C4-2B (cell line): ENCODE results near the gene TRIM15.

ENCODE experiments used
- ZFX ChIP-seq: fragments of 450-650 bp; IDR thresholded peaks from 2 replicates; pipeline ENCODE4 v1.6.1; 2017
- TF ChIP-seq, protein P1 (sequence below): fragments of 450-650 bp; conservative IDR thresholded peaks from 2 replicates; pipeline ENCODE4 v1.5.1; 2017; ENCODE audit warnings: mild to moderate bottlenecking

DNA sequence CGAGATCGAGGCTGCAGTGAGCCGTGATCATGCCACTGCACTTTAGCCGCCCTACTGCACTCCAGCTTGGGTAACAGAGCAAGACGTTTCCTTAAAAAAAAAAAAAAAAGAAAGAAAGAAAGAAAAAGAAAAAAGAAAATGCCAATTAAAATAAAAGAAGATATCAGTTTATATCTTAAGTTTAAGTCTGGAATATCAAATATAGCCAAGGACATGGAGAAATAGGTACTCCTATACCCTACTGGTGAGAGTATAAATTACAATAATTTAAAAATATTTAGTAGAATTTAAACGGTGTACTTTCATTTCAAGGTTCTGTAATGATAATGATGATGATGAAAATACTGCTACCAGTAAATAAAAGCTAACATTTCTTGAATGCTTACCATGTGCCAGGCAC, 46.6 kb upstream of the TRIM15 start:
- TF ChIP-seq, protein P1, sequence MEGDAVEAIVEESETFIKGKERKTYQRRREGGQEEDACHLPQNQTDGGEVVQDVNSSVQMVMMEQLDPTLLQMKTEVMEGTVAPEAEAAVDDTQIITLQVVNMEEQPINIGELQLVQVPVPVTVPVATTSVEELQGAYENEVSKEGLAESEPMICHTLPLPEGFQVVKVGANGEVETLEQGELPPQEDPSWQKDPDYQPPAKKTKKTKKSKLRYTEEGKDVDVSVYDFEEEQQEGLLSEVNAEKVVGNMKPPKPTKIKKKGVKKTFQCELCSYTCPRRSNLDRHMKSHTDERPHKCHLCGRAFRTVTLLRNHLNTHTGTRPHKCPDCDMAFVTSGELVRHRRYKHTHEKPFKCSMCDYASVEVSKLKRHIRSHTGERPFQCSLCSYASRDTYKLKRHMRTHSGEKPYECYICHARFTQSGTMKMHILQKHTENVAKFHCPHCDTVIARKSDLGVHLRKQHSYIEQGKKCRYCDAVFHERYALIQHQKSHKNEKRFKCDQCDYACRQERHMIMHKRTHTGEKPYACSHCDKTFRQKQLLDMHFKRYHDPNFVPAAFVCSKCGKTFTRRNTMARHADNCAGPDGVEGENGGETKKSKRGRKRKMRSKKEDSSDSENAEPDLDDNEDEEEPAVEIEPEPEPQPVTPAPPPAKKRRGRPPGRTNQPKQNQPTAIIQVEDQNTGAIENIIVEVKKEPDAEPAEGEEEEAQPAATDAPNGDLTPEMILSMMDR, result peak; percentile 35
- no peak for TF ChIP-seq ZFX
